GM12864 (cell line): Measurements from ENCODE around the gene SMC1B.
"Not testable (repeated sequence)": the region's sequence is repeated elsewhere in the genome, so short reads cannot be mapped to it uniquely, and the experiment has no call there.

Source experiments
- DNase-seq: peaks from one replicate; pipeline ENCODE4 v3.0.0-alpha.2; 2011; ENCODE audit warnings: low read depth
- H3K4me3 ChIP-seq: 2 replicates; pipeline ENCODE4 v1.5.1; 2011; ENCODE audit warnings: mild to moderate bottlenecking, low read depth, low read length, control low read depth
- TF ChIP-seq, protein P1 (sequence below): IDR thresholded peaks from 2 replicates; pipeline ENCODE4 v1.5.1; 2011; ENCODE audit warnings: low read depth, mild to moderate bottlenecking, moderate library complexity, low read length, control low read depth, inconsistent platforms; ENCODE audit errors: missing control alignments

The SMC1B gene

DNA sequence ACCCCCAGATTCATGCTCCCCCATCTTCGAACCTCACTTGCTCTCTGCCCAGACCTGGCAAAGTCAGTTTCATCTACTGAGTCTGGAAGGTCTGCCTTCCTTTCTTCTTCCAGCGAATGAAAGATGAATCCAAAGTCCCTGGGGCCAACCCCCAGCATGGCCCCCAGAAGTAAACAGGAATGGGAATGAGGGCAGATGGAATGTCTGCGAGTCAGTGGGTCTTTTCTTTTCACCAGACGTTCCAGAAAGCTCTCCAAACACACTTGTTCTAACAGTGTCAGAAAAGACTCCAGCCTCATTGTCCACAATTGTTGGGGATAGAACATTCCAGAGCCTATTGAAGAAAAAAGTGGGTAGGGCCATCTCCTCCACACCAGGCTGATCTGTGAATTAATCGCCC is 28.7 kb upstream of the SMC1B start:
- TF ChIP-seq, protein P1, sequence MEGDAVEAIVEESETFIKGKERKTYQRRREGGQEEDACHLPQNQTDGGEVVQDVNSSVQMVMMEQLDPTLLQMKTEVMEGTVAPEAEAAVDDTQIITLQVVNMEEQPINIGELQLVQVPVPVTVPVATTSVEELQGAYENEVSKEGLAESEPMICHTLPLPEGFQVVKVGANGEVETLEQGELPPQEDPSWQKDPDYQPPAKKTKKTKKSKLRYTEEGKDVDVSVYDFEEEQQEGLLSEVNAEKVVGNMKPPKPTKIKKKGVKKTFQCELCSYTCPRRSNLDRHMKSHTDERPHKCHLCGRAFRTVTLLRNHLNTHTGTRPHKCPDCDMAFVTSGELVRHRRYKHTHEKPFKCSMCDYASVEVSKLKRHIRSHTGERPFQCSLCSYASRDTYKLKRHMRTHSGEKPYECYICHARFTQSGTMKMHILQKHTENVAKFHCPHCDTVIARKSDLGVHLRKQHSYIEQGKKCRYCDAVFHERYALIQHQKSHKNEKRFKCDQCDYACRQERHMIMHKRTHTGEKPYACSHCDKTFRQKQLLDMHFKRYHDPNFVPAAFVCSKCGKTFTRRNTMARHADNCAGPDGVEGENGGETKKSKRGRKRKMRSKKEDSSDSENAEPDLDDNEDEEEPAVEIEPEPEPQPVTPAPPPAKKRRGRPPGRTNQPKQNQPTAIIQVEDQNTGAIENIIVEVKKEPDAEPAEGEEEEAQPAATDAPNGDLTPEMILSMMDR: no peak
- no peak overlapping the region for H3K4me3 ChIP-seq
- DNase-seq: no peak

DNA sequence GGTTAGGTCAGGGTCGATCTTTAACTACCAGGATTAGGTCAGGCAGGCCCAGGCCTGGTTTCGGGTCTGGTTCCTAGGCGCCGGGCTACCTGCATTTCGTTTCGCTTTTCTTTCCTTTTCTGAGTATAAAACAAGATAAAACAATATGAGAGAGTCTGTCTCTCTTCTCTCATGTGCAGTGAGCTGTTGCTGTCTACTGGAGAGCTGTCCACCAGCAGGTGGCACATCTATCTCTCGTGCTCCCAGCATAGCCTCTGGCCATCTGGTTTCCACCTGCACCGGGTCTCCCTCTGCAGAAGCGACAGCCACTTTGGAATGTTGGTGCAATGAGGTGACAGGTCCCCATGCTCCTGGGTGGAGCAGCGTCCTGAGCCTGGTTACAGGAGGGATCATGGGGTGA is 27.7 kb upstream of the SMC1B start:
- TF ChIP-seq, protein P1: peak; percentile 57
- H3K4me3 ChIP-seq: no peak overlapping the region
- DNase-seq: no peak

DNA sequence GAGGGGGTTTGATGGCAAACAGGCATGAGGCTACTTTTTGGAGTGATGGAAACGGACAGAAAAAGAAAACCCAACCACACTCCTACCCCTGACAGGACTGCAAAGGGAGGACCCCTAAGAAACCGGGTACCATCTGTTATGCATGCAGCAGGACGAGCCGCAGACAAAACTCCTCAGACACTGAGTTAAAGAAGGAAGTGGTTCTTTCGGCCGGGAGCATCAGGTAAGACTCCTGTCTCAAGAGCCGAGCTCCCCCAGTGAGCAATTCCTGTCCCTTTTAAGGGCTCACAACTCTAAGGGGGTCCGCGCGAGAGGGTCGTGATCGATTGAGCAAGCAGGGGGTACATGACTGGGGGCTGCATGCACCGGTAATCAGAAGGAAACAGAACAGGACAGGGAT is 27.3 kb upstream of the SMC1B start:
- not testable (repeated sequence) for H3K4me3 ChIP-seq, DNase-seq

DNA sequence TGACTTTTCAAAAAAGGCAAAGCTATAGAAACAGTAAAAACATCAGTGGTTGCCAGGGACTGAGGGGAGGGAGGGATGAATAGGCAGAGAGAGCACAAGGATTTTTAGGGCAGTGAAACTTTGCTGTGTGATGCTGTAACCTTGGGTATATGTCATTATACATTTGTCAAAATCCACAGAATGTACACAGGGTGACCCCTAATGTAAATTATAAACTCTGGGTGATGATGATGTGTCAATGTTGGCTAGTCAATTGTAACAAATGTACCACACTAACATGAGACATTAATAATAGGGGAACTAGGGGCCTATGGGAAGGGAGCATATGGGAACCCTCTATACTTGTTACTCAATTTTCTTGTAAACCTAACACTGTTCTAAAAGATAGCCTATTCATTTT is 24.9 kb upstream of the SMC1B start:
- DNase-seq: no peak
- TF ChIP-seq, protein P1: no peak
- no peak overlapping the region for H3K4me3 ChIP-seq

DNA sequence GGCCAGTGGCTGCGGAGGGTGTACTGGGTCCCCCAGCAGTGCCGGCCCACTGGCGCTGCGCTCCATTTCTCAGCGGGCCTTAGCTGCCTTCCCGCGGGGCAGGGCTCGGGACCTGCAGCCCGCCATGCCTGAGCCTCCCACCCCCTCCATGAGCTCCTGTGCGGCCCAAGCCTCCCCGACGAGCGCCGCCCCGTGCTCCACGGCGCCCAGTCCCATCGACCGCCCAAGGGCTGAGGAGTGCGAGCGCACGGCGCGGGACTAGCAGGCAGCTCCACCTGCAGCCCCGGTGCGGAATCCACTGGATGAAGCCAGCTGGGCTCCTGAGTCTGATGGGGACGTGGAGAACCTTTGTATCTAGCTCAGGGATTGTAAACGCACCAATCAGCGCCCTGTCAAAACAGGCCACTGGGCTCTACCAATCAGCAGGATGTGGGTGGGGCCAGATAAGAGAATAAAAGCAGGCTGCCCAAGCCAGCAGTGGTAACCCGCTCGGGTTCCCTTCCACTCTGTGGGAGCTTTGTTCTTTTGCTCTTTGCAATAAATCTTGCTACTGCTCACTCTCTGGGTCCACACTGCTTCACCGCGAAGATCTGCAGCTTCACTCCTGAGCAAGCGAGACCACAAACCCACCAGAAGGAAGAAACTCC is 23.6 kb upstream of the SMC1B start:
- not testable (repeated sequence) for DNase-seq

DNA sequence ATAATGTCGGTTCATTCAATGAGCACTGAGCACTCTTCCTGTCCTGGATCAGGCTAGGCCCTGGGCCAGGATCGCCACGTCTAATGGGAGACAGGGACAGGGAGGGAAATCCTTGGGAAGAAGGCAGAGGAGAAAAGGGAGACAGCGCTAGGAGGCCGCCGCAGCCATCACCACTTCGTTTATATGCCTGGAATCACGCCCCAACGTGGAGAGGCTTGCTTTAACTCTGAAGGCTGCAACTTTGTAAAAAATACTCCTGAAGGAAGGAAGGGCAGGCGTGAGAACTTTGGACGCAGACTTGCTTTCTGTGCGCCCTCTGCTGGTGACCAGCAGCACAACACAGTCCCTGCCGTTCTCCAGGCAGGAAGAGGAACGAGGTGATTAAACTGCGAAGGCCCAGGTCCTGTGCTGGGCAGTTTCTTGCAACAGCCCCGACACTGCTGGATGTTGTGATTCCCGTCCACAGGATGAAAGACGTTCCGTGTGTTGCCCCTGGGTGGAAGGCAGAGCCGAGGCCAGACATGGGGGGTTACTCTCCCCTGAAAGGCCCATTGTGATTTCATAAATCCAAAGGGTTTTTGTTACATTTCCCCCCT is 22.2 kb upstream of the SMC1B start:
- peak; percentile 51 for DNase-seq
- TF ChIP-seq, protein P1: peak; percentile 97
- no peak overlapping the region for H3K4me3 ChIP-seq

More for the DNA sequence above, 23.6 kb upstream of the SMC1B start:
- H3K4me3 ChIP-seq: not testable (repeated sequence)

DNA sequence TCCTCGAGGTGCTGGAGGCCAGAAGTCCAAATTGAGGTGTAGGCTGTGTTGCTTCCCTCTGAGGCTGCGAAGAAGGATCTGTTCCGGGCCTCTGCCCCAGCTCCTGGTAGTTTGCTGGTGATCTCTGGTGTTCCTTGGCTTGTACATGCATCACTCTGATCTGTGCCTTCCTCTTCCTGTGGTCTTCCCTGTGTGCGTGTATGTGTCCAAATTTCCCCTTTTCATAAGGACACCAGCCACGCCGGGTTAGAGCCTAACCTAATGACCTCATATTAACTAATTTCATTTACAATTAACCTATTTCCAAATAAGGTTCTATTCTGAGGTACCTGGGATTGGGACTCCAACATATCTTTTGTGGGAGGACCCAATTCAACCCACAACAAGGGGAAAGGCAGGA is 21.6 kb upstream of the SMC1B start:
- no peak overlapping the region for H3K4me3 ChIP-seq
- no peak for DNase-seq
- TF ChIP-seq, protein P1: no peak

DNA sequence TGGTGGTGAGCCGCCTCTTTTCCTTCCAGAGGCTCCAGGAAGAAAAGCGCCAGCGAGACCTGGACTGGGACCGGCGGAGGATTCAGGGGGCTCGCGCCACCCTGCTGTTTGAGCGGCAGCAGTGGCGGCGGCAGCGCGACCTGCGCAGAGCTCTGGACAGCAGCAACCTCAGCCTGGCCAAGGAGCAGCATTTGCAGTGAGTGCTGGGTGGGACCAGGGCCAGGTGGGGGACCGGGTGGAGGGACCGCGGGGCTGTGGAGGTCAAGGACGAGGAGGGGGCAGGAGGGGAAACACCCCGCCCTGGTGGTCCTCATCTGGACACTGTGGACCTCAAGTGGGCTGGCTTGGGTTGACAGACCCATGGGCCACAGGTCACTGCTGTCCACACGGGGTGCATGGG is 17.5 kb upstream of the SMC1B start:
- TF ChIP-seq, protein P1: no peak
- no peak for DNase-seq
- H3K4me3 ChIP-seq: no peak overlapping the region
